Measurements from ENCODE around the gene WDR48.
A peak's percentile ranks its signal among the peaks of the same experiment; 100 is the strongest.

The WDR48 gene

GRCh38 chr3:39051649-39052561 lies at the start of gene WDR48, which contains the start of gene SCN11A:
WDR48 (plus strand) TSS chr3:39052016; CDS start chr3:39052026, 10 bp downstream.
SCN11A (minus strand) TSS chr3:39051944; CDS start chr3:38950362, 101,582 bp downstream.
- peak within 1 kb of the TSS; percentile 97 for H3K4me3 ChIP-seq
- H3K27ac ChIP-seq, result peak within 1 kb of the TSS; percentile 73 to 95
- peak; percentile 92 for DNase-seq (ENCODE audit: low spot score)
- no peak for TF ChIP-seq CTCF (IDR thresholded peaks at IDR 0.05)

GRCh38 chr3:39005295-39005694 lies 46.5 kb upstream of the WDR48 start:
- no peak overlapping the region for H3K27ac ChIP-seq
- no peak for TF ChIP-seq CTCF (IDR thresholded peaks at IDR 0.05)
- H3K4me3 ChIP-seq, result no peak overlapping the region
- no peak for DNase-seq (ENCODE audit: low spot score)

DNA sequence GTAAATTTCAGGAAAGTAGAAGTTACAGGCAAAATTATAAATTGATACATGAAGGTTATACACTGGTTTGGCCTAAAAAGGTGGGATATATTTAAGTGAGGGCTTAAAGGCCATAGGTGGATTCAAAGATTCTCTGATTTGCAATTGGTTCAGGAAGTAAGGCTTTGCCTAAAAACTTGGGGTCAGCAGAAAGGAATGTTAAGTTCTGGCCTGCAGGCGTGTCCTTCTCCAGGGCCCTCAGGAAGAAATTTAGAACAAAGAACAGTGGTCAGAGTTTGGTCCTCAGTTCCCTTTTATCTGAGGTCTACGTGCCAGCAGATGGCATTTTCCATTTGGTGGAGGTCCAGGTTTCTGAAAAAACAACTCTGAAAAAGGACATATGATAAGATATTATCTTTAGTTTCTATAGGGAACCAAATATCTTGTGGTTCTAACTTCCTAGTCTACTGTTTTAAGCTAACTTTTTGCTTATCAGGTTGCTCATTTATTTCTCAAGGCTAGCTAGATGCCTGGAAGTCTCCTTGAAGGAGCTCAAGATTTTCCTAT lies 40.6 kb upstream of the WDR48 start:
- TF ChIP-seq CTCF (IDR thresholded peaks at IDR 0.05), result no peak
- no peak overlapping the region for H3K4me3 ChIP-seq
- H3K27ac ChIP-seq, result no peak overlapping the region
- no peak for DNase-seq (ENCODE audit: low spot score)

GRCh38 chr3:39013289-39013688 lies 38.5 kb upstream of the WDR48 start:
- no peak overlapping the region for H3K27ac ChIP-seq
- no peak overlapping the region for H3K4me3 ChIP-seq
- TF ChIP-seq CTCF (IDR thresholded peaks at IDR 0.05), result no peak
- DNase-seq (ENCODE audit: low spot score), result no peak

DNA sequence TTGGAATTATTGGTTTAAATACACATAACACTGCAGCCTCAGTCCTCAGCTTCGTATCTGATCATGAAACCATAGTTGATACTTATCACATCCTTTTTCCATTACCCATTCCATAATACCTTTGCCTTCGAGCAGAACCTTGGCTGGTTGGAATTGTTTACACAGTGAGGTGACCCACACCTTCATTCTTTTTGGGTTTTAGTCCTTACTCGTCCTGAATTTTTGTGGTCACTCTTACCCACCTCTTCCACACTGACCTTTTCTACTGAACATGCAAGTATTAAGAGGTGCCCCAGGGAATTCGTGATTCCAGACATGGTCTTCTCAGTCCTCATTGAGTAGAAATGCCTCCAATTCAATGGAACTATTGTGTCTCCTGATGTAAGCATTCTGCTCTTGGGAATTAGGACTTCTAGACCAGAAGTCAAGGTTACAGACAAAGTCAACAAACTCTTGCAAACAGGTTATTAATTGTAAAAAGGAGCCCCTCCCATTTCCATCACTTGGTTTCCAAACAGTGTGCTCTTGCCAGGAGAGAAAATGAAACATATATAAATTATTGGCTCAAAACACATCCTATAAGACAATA lies 37.8 kb upstream of the WDR48 start:
- Histone ChIP-seq H3K27ac (no peak overlapping the region), H3K4me3 (no peak overlapping the region)
- no peak for DNase-seq (ENCODE audit: low spot score)
- TF ChIP-seq CTCF (IDR thresholded peaks at IDR 0.05), result no peak

DNA sequence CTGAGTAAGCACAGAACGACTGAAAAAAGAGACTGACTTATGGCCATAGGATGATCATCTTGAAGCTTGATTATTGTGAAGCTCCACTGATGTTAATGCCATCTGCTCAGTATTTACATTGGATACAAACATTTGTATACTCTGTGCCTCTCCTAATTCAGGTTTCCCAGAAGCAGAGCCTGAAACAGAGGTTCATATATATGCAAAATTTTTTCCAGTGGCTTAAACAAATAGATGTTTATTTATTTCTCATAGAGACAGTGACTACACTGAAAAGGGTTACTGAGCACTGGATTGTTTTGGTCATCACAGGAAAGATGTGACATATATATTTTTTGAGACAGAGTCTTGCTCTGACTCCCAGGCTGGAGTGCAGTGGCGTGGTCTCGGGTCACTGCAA lies 36.4 kb upstream of the WDR48 start:
- no peak overlapping the region for H3K27ac ChIP-seq
- DNase-seq (ENCODE audit: low spot score), result no peak
- H3K4me3 ChIP-seq, result no peak overlapping the region
- no peak for TF ChIP-seq CTCF (IDR thresholded peaks at IDR 0.05)
